ENCODE results near the gene RIC3. TPM values are rescaled to one million over a fixed set of nuclear protein-coding genes. Genes with fewer than 3 reads are reported as not detected.

The RIC3 gene
- total RNA-seq, 6 donors from 2014 or later: 8.2 to 44.0 (median 12.2) TPM

DNA sequence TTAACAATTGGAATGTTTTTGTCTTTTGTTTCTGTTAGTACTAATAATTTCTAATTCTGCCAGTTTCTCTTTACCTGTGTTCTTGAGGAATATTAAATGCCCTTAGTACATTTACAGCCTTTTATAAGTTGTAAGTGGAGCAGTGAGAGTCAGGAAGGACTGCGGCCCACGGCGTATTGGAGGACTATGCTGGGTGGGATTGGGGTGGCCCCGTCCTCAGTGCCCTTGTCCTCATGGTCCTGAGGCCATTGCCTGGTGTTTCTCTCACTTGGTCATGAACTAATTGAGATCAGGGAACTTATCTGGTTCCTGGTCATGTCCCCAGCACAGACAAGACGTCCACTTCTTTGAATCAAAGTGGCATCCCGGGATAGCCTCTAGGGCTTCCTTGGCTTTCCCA, 84.5 kb downstream of the RIC3 start:
- 91 to 93% methylated on average over 6 of the region's 6 CpGs for WGBS, 2 donors
- H3K36me3 ChIP-seq: no peaks in the 10 kb centered on the region
- no peaks in the 10 kb centered on the region for H3K9me3 ChIP-seq
- no peak overlapping the region for H3K27ac ChIP-seq
- no peak for ATAC-seq (ENCODE audit: low FRiP score in 2 of 2)
- peaks cover 5 to 19% (median 7%) of the 10 kb centered on the region in 4 donors for H3K4me1 ChIP-seq
- no peak for DNase-seq
- peaks cover 0 to 7% (median 1%) of the 10 kb centered on the region in 4 donors for H3K27me3 ChIP-seq
- H3K4me3 ChIP-seq: no peak overlapping the region
- TF ChIP-seq POLR2AphosphoS5 (IDR thresholded peaks at IDR 0.05): no peak
- TF ChIP-seq CTCF (IDR thresholded peaks at IDR 0.05): no peak
- TF ChIP-seq POLR2A (IDR thresholded peaks at IDR 0.05): no peak
- no peak for TF ChIP-seq EP300 (IDR thresholded peaks at IDR 0.05)

DNA sequence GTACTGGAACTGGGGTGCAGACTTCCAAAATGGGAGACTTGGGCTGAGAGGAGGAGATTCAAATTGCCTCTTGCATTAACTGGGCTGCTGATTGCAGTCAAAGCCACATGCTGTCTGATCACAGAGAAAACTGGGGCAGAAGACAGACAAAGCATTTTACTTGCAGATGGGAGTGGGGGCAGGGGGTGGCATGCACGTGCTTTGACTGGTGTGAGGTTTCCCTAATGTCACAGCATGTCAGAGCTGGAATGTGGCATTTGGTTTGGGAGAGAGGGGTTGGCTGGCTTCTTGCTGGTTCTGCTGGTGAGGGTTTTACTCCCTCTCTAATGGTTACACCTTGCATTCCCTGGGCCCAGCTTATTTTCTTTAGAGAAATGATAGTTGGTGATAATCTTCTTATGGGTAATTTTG, 84.9 kb downstream of the RIC3 start:
- H3K36me3 ChIP-seq: no peaks in the 10 kb centered on the region
- DNase-seq: no peak
- 29 to 61% methylated on average over 1 of the region's 1 CpG for WGBS, 2 donors
- TF ChIP-seq POLR2A (IDR thresholded peaks at IDR 0.05) (no peak), POLR2AphosphoS5 (IDR thresholded peaks at IDR 0.05) (no peak), EP300 (IDR thresholded peaks at IDR 0.05) (no peak), CTCF (IDR thresholded peaks at IDR 0.05) (no peak)
- H3K4me3 ChIP-seq: no peak overlapping the region
- H3K4me1 ChIP-seq: peaks cover 5 to 19% (median 7%) of the 10 kb centered on the region in 4 donors
- H3K27me3 ChIP-seq: peaks cover 0 to 7% (median 1%) of the 10 kb centered on the region in 4 donors
- H3K27ac ChIP-seq: no peak overlapping the region
- ATAC-seq (ENCODE audit: low FRiP score in 2 of 2): no peak
- H3K9me3 ChIP-seq: no peaks in the 10 kb centered on the region

DNA sequence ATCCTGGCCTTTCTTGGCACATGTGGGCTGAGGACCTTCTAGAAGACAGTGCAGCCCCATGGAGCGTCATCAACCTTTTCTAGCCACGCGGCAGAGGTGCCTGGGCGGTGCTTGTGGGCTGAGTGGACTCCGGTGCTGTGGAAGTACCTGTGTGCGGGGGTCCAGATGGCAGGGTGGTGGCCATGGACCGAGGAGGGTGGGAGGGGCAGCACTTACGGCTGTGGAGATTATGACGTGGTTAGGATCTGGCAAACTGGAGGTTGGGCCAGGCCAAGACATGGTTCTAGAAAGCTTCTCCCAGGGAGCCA, 85.8 kb downstream of the RIC3 start:
- ATAC-seq (ENCODE audit: low FRiP score in 2 of 2): no peak
- TF ChIP-seq EP300 (IDR thresholded peaks at IDR 0.05): no peak
- TF ChIP-seq POLR2A (IDR thresholded peaks at IDR 0.05): no peak
- TF ChIP-seq CTCF (IDR thresholded peaks at IDR 0.05): no peak
- no peak for TF ChIP-seq POLR2AphosphoS5 (IDR thresholded peaks at IDR 0.05)

DNA sequence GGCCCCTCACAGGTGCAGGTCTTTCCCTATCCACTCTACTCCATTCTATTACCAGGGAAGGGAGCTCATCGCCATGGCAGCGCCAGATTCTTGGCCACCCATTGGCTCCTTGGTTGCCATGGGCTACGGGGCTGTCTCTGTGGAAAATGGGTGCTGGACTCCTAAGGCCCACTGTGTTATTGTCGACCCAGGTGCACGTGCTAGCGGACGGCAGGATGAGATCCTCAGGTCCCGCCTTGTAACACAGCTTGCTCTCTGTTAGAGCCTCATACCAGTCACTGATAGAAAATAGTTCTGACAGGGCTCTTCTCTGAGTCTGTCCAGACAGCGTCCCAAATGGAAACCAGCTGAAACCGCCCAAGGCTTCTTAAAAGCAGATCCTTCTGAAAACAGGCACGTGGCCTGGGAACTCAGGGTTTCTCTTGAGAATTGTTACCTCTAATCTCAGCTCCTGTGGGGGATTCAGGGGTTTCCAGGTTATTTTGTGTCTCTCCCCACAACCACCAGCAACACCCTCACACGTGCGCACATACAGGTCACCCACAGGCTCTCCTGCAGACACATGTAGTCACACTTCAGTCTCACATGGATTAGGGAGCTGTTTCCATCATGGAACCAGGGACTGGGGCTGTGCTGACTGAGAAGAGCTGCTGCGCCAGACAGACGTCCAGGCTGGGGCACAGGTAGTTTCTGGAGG, 86.3 kb downstream of the RIC3 start:
- Histone ChIP-seq H3K27me3 (peaks cover 0 to 7% (median 1%) of the 10 kb centered on the region in 4 donors), H3K36me3 (no peaks in the 10 kb centered on the region), H3K9me3 (no peaks in the 10 kb centered on the region), H3K4me1 (peaks cover 5 to 19% (median 7%) of the 10 kb centered on the region in 4 donors), H3K27ac (no peak overlapping the region), H3K4me3 (no peak overlapping the region)
- no peak for ATAC-seq (ENCODE audit: low FRiP score in 2 of 2)
- TF ChIP-seq EP300 (IDR thresholded peaks at IDR 0.05) (no peak), POLR2AphosphoS5 (IDR thresholded peaks at IDR 0.05) (no peak), POLR2A (IDR thresholded peaks at IDR 0.05) (no peak), CTCF (IDR thresholded peaks at IDR 0.05) (no peak)
- DNase-seq: no peak
- WGBS, 2 donors: 84% methylated on average over 15 of the region's 15 CpGs

More for the DNA sequence above, 85.8 kb downstream of the RIC3 start:
- DNase-seq: no peak
- peaks cover 0 to 7% (median 1%) of the 10 kb centered on the region in 4 donors for H3K27me3 ChIP-seq
- H3K4me3 ChIP-seq: no peak overlapping the region
- peaks cover 5 to 19% (median 7%) of the 10 kb centered on the region in 4 donors for H3K4me1 ChIP-seq
- H3K27ac ChIP-seq: no peak overlapping the region
- no peaks in the 10 kb centered on the region for H3K36me3 ChIP-seq
- 84 to 86% methylated on average over 9 of the region's 9 CpGs for WGBS, 2 donors
- no peaks in the 10 kb centered on the region for H3K9me3 ChIP-seq
